Effector CD8-positive, alpha-beta T cell (primary cell): ENCODE results near the gene SFT2D2.

Experiments
- DNase-seq: peaks from one replicate; lab custom pipeline; 2025; lab: John Stamatoyannopoulos, UW

The SFT2D2 gene

DNA sequence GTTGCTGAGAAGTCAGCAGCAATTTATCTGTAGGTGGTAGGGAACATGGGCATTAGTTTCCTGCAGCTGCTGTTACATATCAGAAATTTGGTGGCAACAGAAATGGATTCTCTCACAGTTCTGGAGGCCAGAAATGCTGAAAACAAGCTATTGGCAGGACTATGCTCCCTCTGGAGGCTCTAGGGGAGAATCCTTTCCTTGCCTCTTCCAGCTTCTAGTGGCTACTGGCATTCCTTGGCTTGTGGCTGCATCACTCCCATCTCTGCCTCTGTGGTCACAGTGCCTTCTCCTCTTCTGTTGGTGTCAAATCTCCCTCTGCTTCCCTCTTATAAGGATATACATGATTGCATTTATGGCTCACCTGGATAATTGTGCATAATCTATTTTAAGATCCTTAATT is 2.5 kb upstream of the SFT2D2 start:
- DNase-seq: no peak

DNA sequence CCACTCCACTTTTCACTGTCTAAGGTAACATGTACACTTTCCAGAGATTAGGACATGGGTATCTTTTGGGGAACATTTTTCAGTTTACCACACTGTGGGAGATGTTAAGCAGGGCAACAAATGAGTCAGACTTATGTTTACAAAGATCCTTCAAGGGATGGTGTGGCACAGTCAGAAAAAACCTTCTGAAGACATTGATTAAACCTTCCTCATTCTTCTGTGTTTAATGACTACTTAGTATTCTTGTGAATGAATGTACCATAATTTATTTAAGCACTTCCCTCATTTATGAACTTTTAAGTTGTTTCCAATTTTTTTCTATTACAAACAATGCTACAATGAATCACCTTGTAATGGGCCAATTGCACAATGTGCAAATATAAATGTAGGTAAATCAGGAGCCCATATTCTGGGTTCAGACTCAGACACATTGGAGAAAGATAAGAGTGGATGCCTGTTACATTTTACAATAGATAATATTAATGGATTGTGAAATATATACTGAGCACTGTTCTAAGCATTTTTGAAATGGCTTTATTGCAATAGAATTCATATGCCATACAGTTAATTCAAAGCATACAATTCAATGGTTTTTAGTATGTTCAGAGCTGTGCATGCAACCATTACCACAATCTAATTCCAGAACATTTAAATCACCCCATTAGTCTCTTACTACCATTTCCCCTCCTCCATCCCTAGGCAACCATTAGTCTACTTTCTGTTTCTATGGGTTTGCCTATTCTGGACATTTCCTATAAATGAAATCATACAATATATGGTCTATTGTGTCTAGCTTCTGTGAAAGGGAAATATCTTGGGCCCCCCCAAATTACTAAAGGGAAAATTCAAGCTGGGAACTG is 1.9 kb upstream of the SFT2D2 start:
- DNase-seq: no peak

DNA sequence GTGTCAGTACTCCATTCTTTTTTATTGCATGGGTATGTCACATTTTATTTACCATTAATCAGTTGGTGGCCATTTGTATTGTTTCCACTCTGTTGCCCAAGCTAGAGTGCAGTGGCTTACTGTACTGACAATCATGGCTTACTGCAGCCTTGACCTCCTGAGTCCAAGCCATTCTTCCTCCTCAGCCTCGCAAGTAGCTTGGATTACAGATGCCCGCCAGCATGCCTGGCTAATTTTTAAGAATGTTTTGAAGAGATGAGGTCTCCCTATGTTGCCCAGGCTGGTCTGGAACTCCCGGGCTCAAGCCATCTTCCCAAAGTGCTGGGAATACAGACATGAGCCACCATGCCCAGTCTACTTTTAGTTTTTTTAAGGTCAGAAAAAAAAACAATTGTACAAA is 813 bp upstream of the SFT2D2 start:
- no peak for DNase-seq

DNA sequence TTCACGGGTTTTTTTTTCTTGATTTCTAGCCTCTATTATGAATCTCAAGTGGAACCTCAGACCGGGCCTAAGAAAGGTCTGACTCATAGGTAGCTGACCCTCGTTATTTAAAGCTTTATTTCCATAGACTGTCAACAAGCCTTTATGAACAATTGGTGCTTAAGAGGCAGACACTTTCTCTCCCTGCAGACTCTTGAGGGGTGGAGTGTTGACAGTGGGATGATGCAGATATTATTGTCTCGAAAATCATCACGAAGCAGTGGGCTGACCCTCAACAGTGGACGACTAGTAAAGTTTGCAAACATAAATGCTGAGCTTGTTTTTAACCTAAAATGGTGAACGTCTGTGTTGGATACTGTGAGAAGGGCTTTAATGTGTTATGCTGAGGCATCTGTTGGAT is 1.8 kb downstream of the SFT2D2 start:
- no peak for DNase-seq

DNA sequence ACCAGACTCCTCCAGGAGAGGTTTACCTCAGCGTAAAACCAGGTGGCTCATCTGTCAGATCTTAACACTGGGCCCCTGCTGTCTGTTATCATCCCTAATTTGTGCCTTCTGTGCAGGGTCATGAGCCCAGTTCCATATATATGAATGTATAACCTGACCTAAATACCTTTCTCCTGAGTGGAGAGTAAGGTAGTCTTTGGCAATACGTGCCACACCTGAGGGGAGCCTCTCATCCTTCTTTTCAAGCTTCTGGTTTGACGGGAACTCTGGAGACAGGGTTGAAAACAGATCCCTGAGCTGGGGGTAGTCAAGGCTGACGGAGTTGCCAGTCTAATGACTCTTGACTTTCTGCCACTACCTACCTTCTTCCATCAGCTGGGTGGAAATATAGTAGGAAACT is 4.1 kb downstream of the SFT2D2 start:
- no peak for DNase-seq

DNA sequence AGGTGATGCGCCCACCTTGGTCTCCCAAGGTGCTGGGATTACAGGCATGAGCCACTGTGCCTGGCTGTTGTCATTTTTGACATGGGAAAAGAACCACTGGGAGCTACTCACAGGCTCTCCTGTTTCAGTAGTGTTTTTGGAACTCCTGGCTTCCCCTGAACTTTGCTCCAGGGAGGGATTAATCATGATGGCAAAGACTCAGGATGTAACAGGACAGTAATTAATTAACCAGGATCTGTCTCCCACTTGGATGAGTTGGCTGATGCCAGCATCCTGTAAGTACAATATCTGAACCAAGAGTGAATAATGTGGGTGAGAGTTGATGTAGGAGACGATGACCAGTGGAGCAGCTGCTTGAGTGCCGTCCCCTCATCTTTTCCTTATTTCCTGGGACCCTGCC is 4.9 kb downstream of the SFT2D2 start:
- no peak for DNase-seq

DNA sequence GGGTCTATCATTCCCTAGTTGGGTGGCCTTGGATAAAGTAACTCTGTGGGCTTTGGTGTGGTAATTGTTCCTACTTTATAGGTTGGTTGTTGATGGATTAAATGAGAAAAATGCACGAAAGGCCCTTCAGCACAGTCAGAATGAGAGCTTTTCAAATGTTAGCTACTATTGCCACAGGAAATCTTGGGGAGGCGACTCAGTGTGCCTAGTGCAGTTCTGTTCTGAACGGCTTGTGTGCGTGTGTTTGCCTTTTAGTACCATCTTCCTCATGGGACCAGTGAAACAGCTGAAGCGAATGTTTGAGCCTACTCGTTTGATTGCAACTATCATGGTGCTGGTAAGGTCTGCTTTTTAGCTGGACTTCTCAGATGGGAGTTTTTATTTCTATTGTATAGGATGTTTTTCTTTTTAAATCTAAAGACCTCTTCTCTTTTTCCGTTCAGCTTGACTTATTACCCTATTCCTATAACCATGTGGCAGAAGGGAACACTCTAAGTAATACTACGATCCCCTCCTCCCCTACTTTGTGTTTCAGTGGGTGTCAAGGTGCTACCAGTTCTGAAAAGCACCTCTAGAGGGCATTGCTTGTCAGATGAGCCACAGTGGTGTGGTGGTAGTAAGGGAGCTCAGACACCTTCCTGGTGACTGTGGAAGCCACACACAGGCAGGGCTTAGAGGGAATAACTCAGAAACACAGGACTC is 9.2 kb downstream of the SFT2D2 start:
- DNase-seq: no peak

DNA sequence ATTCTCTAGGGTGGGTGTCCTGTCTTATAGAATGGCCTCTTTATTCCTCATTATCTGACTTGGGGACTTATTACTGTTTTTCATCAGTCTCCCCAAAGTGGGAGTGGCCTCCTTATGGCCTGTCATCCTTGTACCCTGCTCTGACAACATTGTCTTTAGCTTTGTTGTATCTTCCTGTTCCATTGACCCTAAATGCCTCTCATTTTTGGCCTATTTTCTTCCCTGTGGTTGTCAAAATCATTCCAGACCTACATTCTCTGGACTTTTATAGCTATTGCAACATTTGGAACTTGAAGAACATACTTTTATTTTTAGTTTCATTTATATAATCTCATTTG is 9.7 kb downstream of the SFT2D2 start:
- DNase-seq: no peak

DNA sequence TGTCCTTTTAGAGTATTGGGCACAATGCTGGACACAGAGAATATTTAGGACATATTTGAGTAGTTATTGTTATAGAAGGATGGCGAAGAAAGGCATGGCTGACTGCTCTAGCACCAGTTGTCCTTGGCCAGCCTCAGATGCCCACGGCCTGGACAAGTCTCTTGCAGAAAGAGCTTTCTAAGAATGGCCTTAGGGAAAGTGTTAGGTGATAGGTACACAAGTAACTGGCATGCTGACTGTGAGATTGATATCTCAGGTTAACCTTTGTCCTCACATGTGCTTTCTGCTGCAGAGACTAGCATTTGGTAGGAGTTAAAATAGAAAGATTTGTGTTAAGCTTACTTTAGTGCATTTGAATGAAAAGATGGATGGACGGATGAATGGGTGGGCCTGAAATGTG is 10.1 kb downstream of the SFT2D2 start:
- no peak for DNase-seq

DNA sequence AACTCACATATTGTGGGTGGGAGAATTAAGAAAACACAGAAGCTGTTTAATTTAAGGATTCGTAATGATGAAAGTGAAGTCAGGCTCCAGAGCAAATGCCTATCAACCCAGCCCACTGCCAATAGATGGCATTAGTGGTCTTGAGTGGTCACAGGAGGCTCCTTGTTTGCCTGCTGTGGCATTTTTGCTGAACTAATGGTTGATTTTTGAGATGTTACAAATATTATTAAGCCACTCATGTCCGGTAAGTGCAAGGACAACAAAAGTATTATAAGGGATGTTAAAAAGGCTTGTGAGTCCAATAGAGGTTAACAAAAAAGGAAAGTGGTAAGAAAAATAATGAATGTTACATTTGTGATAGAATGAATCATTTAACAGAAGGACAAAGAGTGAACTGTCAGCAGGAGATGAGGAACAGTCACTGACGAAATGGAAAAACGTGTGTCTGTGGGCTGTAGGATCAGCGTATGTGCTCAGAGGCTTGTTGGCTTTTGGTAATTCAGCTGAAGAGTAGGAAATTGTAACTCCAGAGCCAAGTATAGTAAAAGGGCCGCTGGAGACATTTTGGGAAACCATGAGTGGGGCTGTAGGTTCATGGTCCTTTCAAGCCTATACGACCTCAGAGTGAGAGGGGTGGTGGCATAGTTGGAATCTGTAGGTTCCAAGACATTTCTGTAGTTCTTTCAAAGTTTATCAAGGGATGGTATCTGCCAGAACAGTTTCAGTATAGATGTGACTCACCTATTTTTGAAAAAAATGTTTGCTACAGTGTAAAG is 11.2 kb downstream of the SFT2D2 start:
- DNase-seq: no peak

DNA sequence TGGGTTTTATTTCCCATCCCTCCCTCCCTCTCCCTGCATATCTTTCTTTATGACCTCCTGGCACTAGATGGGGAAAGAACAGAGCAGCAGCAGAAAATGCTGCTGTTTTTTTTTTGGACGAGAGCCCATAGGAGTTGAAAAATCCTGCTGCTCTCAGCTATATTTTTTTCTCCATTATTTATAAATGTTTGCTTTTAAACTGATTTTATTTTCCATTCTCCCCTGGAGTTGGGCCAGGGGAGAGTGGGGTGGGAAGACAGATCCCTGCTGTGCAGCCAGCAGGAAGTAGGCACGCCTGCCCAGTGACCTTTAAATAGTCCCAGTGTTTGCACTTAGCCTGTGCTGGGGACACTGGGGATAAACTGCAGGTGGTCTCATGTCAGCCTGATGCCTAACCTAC is 17.4 kb downstream of the SFT2D2 start:
- no peak for DNase-seq

DNA sequence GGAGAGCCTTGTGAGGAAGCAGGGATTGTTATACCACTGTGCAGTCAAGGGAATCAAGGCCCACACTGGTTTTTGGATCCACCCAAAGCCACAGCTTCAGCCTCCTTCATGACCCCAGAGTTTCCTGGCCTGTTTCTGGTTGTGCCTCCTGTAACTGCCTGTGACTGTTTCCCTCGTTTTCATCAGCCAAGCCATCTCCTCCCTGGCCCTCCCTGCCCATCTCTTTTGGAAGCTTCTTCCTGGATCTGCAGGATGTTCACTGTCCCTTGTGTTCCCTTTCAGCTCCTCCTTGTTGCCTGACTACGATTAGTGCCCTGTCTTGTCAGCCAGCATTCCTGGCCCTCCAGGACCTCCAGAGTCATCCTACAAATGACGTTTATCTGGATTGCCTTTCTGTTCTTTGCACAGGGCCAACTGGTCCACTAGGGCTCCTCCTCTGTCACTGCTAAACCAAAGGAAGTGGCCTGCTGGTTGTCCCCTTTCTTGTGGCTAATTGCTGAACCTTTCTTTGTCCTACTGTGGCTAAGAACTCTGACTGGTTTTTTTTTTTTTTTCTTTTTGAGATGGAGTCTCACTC is 17.9 kb downstream of the SFT2D2 start:
- DNase-seq: no peak

DNA sequence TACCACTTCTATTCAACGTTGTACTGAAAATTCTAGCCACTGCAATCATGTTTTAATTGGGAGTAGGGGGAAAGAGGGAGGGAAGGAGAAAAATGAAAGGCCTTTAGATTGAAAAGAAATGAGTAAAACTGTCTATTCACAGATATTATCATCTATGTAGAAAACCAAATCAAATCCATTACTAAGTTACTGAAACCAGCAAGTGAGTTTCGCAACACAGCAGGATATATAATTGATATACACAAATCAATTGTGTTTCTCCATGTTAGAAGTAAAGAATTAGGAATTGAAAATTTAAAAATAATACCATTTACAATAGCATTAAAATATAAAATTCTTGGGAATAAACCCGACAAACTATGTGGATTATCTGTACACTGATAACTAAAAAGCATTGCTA is 19.2 kb downstream of the SFT2D2 start:
- DNase-seq: no peak

DNA sequence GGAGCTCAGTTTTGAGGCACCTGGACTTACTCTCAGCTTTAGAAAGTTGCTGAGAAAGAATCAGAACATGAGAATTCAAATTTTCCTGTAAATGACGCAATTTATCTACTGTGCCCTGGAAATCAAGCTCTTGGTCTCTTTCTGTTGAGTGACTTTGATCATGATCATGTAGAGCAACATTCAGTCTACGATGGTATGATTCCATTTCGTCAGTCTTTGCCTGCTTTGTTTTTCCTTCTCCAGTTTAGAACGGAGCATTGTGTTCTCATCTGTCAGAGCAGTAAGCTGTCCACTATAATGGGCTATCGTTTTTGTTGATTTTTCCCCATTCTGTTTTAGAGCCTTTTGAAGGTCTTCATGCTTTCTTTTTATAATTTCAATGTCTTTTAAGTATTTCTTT is 20.7 kb downstream of the SFT2D2 start:
- DNase-seq: no peak

DNA sequence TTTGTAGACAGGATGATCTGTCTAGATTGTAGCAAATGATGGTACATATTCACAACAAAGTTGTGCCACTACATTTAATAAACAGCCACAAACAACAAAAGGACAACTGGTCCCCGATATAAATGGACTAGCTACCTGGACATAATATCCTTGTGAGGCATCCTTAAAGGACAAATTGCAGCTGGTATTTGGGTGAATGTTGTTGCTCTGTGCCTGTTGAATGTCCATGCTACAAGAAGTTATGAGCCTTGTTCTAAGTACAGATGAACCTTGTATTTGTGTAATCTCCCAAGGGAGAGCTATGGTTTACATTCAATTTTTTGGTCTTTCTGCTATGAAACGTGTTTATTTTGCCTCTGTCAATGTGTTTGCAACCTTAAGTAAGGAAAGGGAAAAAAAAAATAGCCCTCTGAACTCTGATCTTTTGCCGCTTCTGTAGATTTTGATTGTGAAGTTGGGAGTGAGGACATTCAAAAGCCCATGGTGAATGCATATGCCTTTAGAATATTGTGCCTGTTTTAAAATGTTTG is 26.5 kb downstream of the SFT2D2 start:
- no peak for DNase-seq

DNA sequence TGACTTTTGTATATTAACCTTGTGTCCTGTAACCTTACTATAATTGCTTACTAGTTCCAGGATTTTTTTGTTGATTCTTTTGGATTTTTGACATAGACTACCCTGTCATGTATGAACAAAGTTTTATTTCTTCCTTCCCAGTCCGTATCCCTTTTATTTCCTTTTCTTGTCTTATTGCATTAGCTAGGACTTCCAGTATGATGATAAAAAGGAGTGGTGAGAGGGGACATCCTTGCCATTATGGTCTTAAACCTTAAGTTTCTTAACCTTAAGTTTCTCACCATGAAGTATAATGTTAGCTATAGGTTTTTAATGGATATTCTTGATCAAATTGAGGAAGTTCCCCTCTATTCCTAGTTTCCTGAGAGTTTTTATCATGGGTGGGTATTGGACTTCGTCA is 30.4 kb downstream of the SFT2D2 start:
- DNase-seq: no peak

DNA sequence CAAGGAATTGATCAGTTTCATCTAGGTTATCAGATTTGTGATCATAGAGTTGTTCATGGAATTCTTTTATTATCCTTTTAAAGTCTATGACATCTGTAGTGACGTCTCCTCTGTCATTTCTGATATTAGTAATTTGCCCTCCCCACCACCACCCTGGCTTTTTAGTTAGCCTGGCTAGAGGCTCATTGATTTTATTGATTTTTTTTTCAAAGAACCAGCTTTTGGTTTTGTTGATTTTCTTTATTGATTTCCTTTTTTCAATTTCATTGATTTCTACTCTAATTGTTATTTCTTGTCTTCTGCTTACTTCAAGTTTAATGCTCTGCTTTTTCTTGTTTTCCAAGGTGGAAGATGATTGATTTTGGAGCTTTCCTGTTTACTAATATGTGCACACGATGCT is 31.6 kb downstream of the SFT2D2 start:
- no peak for DNase-seq

DNA sequence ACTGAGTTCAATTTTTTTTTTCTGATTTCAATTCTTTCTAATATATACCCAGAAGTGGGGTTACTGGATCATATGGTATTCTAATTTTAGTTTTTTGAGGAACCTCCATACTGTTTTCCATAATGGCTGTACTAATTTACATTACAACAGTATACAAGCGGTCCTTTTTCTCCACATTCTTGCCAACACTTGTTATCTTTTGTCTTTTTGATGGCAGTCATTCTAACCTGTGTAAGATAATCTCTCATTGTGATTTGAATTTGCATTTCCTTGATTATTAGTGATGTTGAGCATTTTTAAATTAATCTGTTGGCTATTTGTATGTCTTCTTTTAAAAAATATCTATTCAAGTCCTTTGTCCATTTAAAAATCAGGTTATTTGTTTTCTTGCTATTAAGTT is 33.8 kb downstream of the SFT2D2 start:
- DNase-seq: no peak

DNA sequence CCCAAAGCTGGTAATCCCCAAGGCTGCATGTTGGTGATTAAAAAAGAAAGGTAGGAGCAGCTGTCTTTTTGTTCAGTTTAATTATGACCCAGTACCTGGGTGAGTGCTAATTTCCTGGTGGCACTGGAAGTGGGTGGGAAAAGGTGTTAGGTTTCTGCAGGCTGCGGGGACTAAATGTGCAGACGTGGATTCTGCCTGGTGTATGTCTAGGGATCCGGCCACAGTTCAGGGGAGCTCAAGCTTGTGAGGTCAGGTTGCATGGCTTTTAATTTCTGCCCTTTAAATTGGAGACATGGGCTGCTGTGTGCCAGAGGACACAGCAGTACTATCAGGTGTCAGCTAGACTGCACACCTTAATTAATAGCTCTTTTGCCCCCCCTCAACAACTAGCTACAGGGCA is 34.6 kb downstream of the SFT2D2 start:
- DNase-seq: no peak

DNA sequence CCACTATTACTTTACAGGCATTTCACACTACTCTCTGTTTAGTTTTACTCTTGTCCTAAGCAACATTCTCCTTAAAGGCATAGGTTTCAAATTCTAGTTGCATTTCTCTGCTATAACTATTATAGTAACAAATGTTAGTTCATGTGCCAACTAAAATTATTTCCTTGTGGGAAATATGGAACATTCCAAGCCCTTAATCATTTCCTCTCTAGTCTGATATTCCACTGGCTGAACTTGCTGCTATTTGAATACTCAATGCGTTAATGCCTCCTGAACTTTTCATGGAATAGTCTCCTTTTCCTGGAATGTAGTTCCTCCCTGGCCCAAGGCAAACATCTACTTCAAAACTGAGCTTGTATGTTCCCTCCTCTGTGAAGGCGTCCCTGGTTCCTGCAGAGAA is 35.6 kb downstream of the SFT2D2 start:
- no peak for DNase-seq

DNA sequence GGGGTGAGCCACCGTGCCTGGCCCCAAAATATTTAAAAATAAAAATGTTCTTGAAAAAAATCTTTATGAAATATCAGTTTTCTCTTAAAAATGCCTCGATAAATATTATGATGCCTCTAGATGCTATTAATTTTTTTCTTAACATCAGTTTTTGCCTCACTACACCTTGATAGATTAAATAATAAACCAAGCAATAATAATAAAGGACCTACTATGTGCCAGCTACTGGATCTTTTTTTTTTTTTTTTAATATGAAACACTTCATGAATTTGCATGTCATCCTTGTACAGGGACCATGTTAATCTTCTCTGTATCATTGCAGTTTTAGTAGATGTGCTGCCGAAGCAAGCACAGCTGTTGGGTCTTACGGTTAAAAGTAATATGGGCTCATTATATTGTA is 37.3 kb downstream of the SFT2D2 start:
- no peak for DNase-seq

DNA sequence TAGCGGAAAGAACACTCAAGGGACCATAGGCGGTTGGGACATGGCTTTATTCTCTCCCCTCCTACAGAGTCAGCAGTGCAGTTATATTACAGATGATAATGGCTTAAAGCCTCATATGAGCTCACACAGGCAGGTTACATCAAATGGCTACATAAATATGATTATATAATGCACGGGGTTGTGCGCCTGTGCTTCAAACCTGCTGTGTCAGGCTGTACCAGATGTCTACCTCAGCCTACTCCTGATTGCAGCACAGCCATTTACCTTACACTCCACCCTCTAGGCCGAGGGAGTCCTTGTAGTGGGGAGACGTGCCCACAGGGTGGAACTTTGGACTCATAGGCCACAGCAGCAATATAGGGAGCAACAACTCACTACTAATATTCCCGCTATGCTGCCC is 38.5 kb downstream of the SFT2D2 start:
- DNase-seq: no peak
